ENCODE data around the gene DNASE2B.

DNASE2B gene

DNA sequence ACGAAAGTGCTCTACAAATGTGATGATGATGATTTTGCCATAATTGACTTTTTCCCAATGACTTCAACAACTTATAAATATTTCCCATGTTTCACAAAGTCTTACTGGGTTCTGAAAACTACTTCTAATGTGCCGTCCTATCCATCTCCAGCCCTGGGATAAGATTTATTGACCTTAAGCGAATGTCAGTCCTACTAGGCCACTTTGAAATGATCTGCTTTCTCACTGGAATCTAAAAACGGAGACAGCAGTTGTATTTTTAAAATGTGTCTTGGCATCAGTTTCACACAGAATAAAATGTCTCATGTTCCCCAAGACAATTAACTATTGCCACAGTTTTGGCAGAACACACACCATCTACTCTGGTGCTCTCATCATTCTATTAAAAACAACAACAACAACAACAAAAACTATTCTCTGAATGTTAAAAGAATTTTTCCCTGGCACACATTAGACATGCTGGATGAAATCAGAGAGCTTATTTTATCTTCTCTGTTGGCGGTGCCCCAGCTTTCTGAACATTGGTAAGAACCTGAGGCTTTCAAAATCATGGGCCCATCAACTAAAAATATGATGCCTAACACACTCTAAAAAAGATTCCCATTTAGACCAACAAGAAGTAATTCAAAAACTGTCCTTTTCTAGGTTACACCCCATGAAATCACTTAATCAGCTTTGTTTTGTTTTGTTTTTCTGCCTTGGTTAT lies 23.1 kb upstream of the DNASE2B start:
- DNase-seq (ENCODE audit: low read depth in 2 of 2) = no peak

DNA sequence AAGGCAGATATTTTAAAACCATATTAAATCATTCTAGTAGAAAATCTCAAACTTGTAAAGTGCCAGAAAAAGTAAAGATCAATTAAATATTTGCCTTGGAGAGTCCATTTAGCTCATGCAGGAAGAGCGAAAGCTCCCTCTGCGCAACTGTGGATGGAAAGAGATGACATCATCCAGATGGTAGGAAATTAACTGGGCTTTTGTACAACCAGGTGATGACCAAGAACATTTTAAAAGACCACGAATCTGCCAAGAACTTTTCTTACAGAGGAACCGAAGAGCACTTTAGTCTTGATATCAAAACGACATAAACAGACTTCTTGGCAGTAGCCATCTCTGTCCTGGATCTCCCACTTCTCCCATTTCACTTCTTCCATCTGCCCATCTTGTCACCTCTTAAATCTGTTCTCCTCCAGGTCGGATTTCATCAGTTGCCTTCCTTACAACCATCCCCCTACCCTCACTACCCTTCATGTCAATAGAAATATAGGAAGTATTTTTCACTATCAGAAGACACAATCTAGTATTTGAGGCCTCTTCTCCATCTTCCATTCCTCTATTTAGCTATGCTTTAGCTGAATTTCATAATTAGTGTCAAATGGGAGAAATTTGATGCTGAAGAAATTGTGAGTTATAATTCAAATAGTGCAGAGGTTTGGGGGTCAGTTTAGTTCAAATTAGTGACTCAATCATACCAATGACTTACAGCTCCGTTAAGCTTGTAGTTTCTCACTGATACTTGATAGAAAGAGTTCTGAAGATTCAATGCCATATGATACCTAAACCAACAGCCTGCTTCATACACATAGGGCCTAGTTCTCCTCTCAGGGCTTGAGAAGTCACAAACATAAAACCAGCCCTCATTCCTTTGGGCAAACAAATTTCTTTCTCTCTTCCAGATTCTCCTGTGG lies 22.0 kb upstream of the DNASE2B start:
- no peak for DNase-seq (ENCODE audit: low read depth in 2 of 2)

GRCh38 chr1:84377480-84378095 lies 20.7 kb upstream of the DNASE2B start:
- DNase-seq (ENCODE audit: low read depth in 2 of 2) = no peak

GRCh38 chr1:84379138-84379916 lies 19.0 kb upstream of the DNASE2B start:
- DNase-seq (ENCODE audit: low read depth in 2 of 2) = no peak

DNA sequence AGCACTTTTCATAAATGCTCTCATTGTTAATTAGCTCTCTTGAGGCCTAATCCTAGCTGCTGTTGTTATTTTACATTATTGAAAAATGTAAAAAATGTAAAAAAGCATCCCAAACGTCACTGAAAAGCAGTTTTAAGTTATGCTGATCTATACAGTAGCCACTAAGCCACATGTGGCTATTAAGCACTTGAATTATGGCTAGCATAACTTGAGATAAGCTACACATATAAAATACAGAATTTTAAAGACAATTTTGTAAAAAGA lies 18.4 kb upstream of the DNASE2B start:
- no peak for DNase-seq (ENCODE audit: low read depth in 2 of 2)

- no peak for DNase-seq (ENCODE audit: low read depth in 2 of 2)
Measured at GRCh38 chr1:84382127-84382526, 16.2 kb upstream of the DNASE2B start.

DNA sequence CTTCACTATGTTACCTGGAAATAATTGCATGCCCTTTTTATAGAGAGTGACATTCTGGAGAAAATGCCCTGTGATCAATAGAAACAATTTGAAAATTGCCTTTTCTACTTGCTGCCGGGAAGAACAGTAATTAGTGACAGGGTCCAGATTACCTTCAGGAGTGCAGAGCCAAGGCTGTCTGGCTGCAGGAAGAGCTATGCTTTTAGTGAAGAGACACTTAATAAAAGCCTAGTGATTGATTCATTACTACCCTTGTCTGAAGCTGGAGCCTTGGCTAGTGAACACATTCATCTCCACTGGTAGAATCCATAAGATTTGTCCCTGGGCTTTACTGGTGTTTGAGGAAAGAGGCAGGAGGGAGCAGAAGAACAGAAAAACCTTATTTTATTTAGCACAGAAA lies 12.9 kb upstream of the DNASE2B start:
- no peak for DNase-seq (ENCODE audit: low read depth in 2 of 2)

- DNase-seq (ENCODE audit: low read depth in 2 of 2) = no peak
Measured at GRCh38 chr1:84386716-84387479, 11.4 kb upstream of the DNASE2B start.

DNA sequence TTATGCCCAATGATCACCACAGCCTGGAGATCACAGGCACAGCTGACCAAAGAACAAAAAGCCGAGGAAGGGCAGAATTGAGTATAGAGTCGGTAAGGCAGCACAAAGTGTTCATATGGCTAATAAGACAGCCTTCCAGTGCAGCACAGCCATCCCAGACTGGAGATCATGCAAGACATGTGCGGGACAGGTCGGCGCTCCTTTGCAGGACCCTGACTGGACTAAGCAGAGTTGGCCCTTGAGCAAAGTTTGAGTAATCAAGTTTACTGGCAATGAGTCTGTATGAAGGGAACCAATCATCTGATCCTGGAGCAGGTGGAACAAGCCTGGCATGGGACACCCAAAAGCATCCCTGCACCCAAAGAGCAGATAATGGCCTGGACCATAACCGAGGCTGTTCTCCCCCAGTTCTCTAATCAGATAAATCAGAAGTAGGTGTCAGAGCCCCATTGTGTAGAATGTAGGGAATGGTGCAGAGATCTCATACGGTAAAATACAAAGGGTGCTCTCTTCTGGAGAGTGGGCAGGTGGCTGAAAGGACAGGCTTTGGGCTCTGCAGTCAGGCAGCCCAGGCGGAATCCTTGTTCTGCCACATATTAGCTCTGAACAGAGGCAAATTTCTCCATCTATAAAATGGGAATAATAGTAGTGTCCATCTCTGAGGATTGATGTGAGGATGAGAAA lies 10.7 kb upstream of the DNASE2B start:
- DNase-seq (ENCODE audit: low read depth in 2 of 2) = no peak

DNA sequence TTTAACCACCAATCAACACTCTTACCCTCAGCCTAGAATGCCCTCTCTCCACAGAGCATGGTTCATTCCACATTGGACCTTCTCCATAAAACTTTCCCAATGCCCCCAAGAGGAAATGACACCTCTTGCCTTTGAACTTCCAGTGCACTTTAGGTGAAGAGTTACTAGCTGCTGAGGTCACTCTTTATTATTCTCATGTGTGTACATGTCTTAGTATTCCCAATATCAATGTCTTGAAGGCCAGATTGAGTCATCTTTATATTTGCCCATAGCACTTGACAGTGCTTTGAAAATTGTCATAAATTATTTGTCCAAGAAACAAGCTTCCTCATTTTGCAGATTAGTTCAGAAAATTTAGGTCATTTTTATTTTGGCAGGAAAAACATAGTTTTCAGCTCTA lies 8.1 kb upstream of the DNASE2B start:
- DNase-seq (ENCODE audit: low read depth in 2 of 2) = no peak

GRCh38 chr1:84401156-84401555 lies 2.9 kb downstream of the DNASE2B start:
- no peak for DNase-seq (ENCODE audit: low read depth in 2 of 2)

GRCh38 chr1:84402060-84402459 lies 3.8 kb downstream of the DNASE2B start:
- no peak for DNase-seq (ENCODE audit: low read depth in 2 of 2)

- DNase-seq (ENCODE audit: low read depth in 2 of 2) = no peak
Measured at GRCh38 chr1:84402501-84402900, 4.2 kb downstream of the DNASE2B start.

DNA sequence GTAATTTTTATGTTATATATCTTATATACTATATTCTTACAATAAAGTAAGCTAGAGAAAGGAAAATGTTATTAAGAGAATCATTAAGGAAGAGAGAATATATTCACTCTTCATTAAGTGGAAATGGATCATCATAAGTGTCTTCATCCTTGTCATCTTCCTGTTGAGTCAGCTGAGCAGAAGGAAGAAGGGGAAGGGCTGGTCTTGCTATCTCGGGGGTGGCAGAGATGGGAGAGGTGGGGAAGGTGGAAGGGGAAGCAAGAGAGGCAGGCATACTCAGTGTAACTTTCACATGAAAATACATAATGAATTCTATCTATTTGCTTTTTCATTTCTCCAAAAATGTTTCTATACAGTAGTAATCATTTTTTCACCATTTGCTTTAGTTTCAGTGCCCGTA lies 5.1 kb downstream of the DNASE2B start:
- DNase-seq (ENCODE audit: low read depth in 2 of 2) = no peak

DNA sequence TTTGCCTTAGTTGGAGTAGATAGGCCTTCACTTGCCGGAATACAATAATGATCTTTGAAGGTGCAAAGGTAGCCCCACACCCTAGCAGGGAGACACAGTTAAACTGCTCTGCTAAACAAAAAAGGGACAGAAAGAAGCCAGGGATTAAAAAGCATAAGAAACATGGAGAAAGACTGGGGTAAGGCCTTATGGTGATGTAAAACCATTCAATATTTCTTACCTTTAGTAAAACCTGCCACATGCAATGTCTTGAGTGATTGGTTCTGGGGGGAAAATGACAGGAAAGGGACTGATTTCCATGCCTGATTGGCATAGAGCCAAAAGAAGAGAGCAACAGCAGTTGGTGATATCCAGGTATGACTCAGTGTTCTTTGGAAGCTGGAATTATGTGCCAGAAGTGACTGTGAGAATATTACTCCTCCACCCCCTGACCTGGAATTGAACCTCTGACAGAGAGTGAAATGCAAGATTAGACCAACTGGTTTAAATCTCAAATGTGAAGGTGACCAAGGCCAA lies 8.1 kb downstream of the DNASE2B start:
- DNase-seq (ENCODE audit: low read depth in 2 of 2) = no peak

DNA sequence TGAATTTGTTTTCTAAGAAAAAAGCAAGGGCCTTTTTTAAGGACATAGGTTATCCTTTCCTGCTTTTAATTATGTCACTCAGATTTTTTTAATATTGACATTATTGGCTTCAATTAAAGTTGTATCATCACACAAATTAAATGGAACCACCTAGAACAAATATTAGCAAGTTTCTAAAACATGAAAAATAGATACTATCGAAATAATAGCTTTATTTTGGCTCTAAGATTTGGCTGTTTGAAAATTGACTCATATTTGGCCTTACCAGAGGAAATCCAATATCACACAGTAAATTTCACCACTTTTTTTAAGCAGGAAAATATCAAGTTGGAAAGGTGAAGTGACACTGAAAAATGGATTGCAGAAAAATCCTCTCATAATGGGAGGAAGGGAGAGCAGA lies 9.2 kb downstream of the DNASE2B start:
- no peak for DNase-seq (ENCODE audit: low read depth in 2 of 2)

DNA sequence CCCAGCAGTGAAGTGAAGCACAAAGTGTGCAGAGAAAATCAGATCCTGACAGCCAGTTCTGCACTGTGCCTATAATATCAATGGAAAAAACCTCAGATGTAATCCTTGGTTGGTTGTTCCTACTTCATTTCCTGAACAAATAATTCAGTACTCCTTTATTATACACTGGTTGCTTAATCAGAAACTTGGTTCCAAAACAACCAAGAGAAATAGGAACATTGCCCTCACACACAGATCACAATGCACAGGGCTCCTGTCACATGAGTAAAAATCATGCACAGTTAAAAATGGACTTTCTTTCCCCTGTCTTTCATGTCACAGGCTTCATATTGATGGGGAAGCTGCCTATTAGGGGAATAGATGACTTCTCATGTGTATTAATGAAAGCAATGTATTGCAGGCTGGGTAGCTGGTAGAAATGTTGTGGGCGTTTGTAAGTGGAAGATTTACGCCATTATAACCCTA lies 9.7 kb downstream of the DNASE2B start:
- DNase-seq (ENCODE audit: low read depth in 2 of 2) = no peak

DNA sequence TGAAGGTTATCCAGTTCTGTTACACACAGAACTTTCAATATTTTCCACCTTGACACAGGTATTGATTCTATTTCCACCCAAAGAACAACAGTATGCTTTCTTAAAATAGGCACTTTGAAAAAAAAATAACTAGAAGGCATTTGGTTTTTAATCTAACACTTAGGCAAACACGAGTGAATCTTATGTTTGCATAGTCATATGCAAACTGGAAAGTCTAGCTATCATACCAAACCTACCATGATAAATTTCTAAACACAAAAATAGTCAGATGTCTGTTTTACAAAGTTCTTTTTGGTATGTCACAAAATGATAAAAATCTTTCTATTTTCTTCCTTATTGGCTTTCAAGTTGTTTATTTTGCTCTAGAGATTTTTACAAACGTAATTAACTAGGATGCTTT lies 11.6 kb downstream of the DNASE2B start:
- DNase-seq (ENCODE audit: low read depth in 2 of 2) = no peak

DNA sequence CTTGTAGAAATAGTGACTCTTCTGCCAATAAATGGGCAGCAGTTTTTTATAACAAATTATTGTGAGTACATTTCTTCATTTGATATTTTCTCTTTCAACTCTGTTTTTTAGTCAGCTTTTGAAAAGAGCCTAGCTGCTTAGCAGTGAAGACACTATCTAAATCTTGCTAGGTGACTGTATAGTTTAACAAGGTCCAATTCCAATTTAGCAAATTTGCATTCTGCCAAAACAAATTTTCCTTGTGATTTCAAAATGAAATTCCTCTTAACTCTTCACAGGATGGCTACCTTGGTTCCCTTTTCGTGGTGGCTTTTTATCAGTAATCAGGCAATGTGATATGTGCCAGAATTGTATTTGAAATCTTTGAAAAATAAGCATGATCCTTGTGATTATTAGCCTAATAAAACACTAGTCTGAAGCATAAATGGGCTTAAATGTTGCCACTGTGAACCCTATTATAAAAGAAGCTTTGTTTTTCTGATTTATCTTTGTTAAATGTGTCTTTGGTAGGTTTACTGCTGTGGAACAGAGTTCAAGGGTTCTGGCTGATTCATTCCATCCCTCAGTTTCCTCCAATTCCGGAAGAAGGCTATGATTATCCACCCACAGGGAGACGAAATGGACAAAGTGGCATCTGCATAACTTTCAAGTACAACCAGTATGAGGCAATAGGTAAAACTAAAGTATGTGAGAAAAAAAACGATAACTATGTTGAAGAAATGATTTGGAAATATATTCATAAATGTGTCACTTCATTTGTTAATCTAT lies 12.2 kb downstream of the DNASE2B start:
- DNase-seq (ENCODE audit: low read depth in 2 of 2) = no peak
